HCT116 (cell line): ENCODE data around the gene IRF9. TPM values are rescaled to one million over a fixed set of nuclear protein-coding genes. Genes with fewer than 3 reads are reported as not detected.

Source experiments
- ATAC-seq: fragments of 200-7000 bp; cut with Tn5 transposase; 2 replicates; pipeline ENCODE4 v1.9.1; 2020; ENCODE audit warnings: mild to moderate bottlenecking, moderate library complexity
- BruUV-seq: library from RNA; stranded (reverse); fragments of 400-500 nt; replicated peaks from 2 replicates; lab custom pipeline; 2021; lab: Mats Ljungman, UMichigan
- CTCF ChIA-PET: fragments of 300-600 bp; sonication (Branson Sonifier 250); formaldehyde crosslinking; loops from one replicate; lab custom pipeline; 2021; ENCODE audit warnings: antibody characterized with exemption; lab: Charles Lee
- POLR2A ChIA-PET: fragments of 300-600, 350-600 bp; sonication (Branson Sonifier 250); formaldehyde crosslinking; loops from one replicate; lab custom pipeline; 2021; ENCODE audit warnings: antibody characterized with exemption; lab: Charles Lee
- RAD21 ChIA-PET, 2 experiments: fragments of 300-600 bp; sonication (Branson Sonifier 250); formaldehyde crosslinking; loops; one replicate each; lab custom pipeline; 2023; ENCODE audit warnings: low total read pairs in 2 of 2; ENCODE audit not compliant: uncharacterized antibody in 2 of 2, unreplicated experiment in 2 of 2, low non-redundant PET in 1 of 2; lab: Charles Lee
- DNase-seq: peaks from one replicate; pipeline ENCODE4 v3.0.0-alpha.2; 2010; ENCODE audit warnings: low read depth, low spot score
- H2AFZ ChIP-seq: fragments of 200-600 bp; shearing (Covaris generic), sonication (generic); 2 replicates; pipeline ENCODE4 v1.6.1; 2017; ENCODE audit warnings: low read depth, mixed run types, mixed read lengths, antibody characterized with exemption, low read length; ENCODE audit not compliant: poor library complexity, severe bottlenecking
- H3K27ac ChIP-seq: 2 replicates; pipeline ENCODE4 v1.5.1; 2012; ENCODE audit warnings: low read depth, low read length
- H3K27me3 ChIP-seq: fragments of 200-600 bp; sonication (generic); 2 replicates; pipeline ENCODE4 v1.6.1; 2016; ENCODE audit warnings: mixed run types, low read length, mixed read lengths; ENCODE audit not compliant: insufficient read depth
- H3K36me3 ChIP-seq, 2 experiments: fragments of 200-500 bp in 1 of 2; fragments of 200-600 bp in 1 of 2; sonication (Bioruptor generic) in 1 of 2; sonication (generic) in 1 of 2; 2 replicates each; pipeline versions ENCODE4 v1.5.1 to v1.6.1; 2014 to 2016; ENCODE audit warnings: low read length in 2 of 2, inconsistent platforms in 1 of 2, mixed read lengths in 1 of 2, mixed run types in 1 of 2; ENCODE audit not compliant: insufficient read depth in 2 of 2, control insufficient read depth in 1 of 2
- H3K4me1 ChIP-seq, 2 experiments: fragments of 200-600 bp in 1 of 2; sonication (generic) in 1 of 2; 2 replicates each; pipeline versions ENCODE4 v1.5.1 to v1.6.1; 2012 to 2017; ENCODE audit warnings: low read length in 2 of 2, inconsistent platforms in 1 of 2, mild to moderate bottlenecking in 1 of 2, mixed read lengths in 1 of 2, mixed run types in 1 of 2, moderate library complexity in 1 of 2; ENCODE audit not compliant: insufficient read depth in 2 of 2, control insufficient read depth in 1 of 2
- H3K4me2 ChIP-seq: fragments of 200-600 bp; sonication (generic); 2 replicates; pipeline ENCODE4 v1.6.1; 2017; ENCODE audit warnings: mixed run types, low read length, mixed read lengths
- H3K4me3 ChIP-seq, 2 experiments: fragments of 200-600 bp in 1 of 2; sonication (generic) in 1 of 2; replicated peaks in 1 of 2; 2 replicates each; pipeline ENCODE4 v1.5.1; 2011 to 2016; ENCODE audit warnings: low read length in 2 of 2, control low read depth in 1 of 2, low read depth in 1 of 2, mild to moderate bottlenecking in 1 of 2, mixed read lengths in 1 of 2, mixed run types in 1 of 2
- H3K79me2 ChIP-seq: fragments of 200-600 bp; sonication (generic); 2 replicates; pipeline ENCODE4 v1.6.1; 2017; ENCODE audit warnings: mild to moderate bottlenecking, mixed run types, low read length, moderate library complexity, mixed read lengths; ENCODE audit not compliant: insufficient read depth
- H3K9ac ChIP-seq: fragments of 200-600 bp; sonication (generic); 2 replicates; pipeline ENCODE4 v1.6.1; 2016; ENCODE audit warnings: low read length, mixed read lengths
- H3K9me2 ChIP-seq: fragments of 200-600 bp; sonication (generic), shearing (Covaris generic); 2 replicates; pipeline ENCODE4 v1.6.1; 2017; ENCODE audit warnings: mixed run types, mild to moderate bottlenecking, moderate library complexity; ENCODE audit not compliant: insufficient read depth
- H3K9me3 ChIP-seq, 2 experiments: fragments of 200-500 bp in 1 of 2; fragments of 200-600 bp in 1 of 2; sonication (Bioruptor generic) in 1 of 2; sonication (generic) in 1 of 2; 2 replicates each; pipeline ENCODE4 v1.6.1; 2014 to 2017; ENCODE audit warnings: low read length in 2 of 2, mixed read lengths in 2 of 2, inconsistent platforms in 1 of 2, low read depth in 1 of 2, mild to moderate bottlenecking in 1 of 2, mixed run types in 1 of 2, moderate library complexity in 1 of 2; ENCODE audit not compliant: control insufficient read depth in 1 of 2, insufficient read depth in 1 of 2
- H4K20me1 ChIP-seq: fragments of 200-600 bp; sonication (generic), shearing (Covaris generic); 2 replicates; pipeline ENCODE4 v1.6.1; 2017; ENCODE audit warnings: mixed run types, mild to moderate bottlenecking, moderate library complexity; ENCODE audit not compliant: insufficient read depth
- CBX3 ChIP-seq: IDR thresholded peaks from 2 replicates; pipeline ENCODE4 v1.6.1; 2012; ENCODE audit warnings: low read depth
- CTCF ChIP-seq, 3 experiments: fragments of 200-600 bp in 1 of 3; sonication (generic) in 1 of 3; IDR thresholded peaks in 2 of 3; conservative IDR thresholded peaks in 1 of 3; 2 replicates each; pipeline ENCODE4 v1.5.1; 2012 to 2017; ENCODE audit warnings: low read depth in 2 of 3, low read length in 2 of 3, antibody characterized with exemption in 1 of 3, borderline replicate concordance in 1 of 3, control low read depth in 1 of 3, mild to moderate bottlenecking in 1 of 3, mixed read lengths in 1 of 3, mixed run types in 1 of 3, moderate library complexity in 1 of 3; ENCODE audit not compliant: insufficient read depth in 1 of 3
- EGR1 ChIP-seq: IDR thresholded peaks from 2 replicates; pipeline ENCODE4 v1.6.1; 2012; ENCODE audit warnings: low read depth
- EZH2phosphoT487 ChIP-seq: fragments of 200-600 bp; IDR thresholded peaks from 2 replicates; pipeline ENCODE4 v1.6.1; 2018; ENCODE audit warnings: antibody characterized with exemption, borderline replicate concordance
- JUND ChIP-seq: IDR thresholded peaks from 2 replicates; pipeline ENCODE4 v1.6.1; 2012
- POLR2A ChIP-seq: IDR thresholded peaks from 2 replicates; pipeline ENCODE4 v1.7.0; 2011; ENCODE audit warnings: borderline replicate concordance; ENCODE audit not compliant: insufficient read depth, insufficient read length; ENCODE audit errors: extremely low read depth
- SRF ChIP-seq: IDR thresholded peaks from 2 replicates; pipeline ENCODE4 v1.6.1; 2012; ENCODE audit warnings: low read depth
- ZBTB33 ChIP-seq: IDR thresholded peaks from 2 replicates; pipeline ENCODE4 v1.6.1; 2011; ENCODE audit warnings: mild to moderate bottlenecking, low read length, moderate library complexity; ENCODE audit not compliant: insufficient replicate concordance; ENCODE audit errors: extremely low read depth
- intact Hi-C: fragments of 100-400 bp; cut with micrococcal nuclease; formaldehyde crosslinking; loops from 2 replicates; pipeline ENCODE4 v1.10.0; 2022
- total RNA-seq: library from RNA; stranded (reverse); gene quantifications from one replicate; pipeline ENCODE4 v1.2.1, GENCODE V29; 2021; ENCODE audit not compliant: unreplicated experiment

The IRF9 gene
- total RNA-seq, 1 experiment from 2014 or later: 21.7 TPM

GRCh38 chr14:24122898-24123297 is 38.2 kb upstream of the IRF9 start:
- H3K9ac ChIP-seq: no peak overlapping the region
- H3K4me3 ChIP-seq: no peak overlapping the region
- no peak overlapping the region for H2AFZ ChIP-seq
- H3K27me3 ChIP-seq: no peaks in the 10 kb centered on the region
- H3K36me3 ChIP-seq: peaks cover 18 to 24% of the 10 kb centered on the region in 2 experiments
- no peaks in the 10 kb centered on the region for H3K79me2 ChIP-seq
- no peaks in the 10 kb centered on the region for H3K9me2 ChIP-seq
- TF ChIP-seq EZH2phosphoT487 (no peak), SRF (no peak), EGR1 (no peak), ZBTB33 (no peak), JUND (no peak), POLR2A (no peak), CTCF (IDR thresholded peaks at IDR 0.05 in 2 of 3, conservative IDR thresholded peaks at IDR 0.05 in 1 of 3; ENCODE audit: borderline replicate concordance in 1 of 3, insufficient read depth in 1 of 3, low read depth in 2 of 3, low read length in 2 of 3) (no peak), CBX3 (no peak)
- intact Hi-C loops: no loop called here
- H3K4me2 ChIP-seq: no peak overlapping the region
- ChIA-PET RAD21 (no interaction called here), POLR2A (no interaction called here), CTCF (no interaction called here)
- DNase-seq (no peak), ATAC-seq (no peak)
- no TSS peak for BruUV-seq
- H3K9me3 ChIP-seq: no peaks in the 10 kb centered on the region
- H3K27ac ChIP-seq: no peak overlapping the region
- no peaks in the 10 kb centered on the region for H3K4me1 ChIP-seq
- H4K20me1 ChIP-seq: no peaks in the 10 kb centered on the region
